Ishikawa (cell line): ENCODE results near the gene NDUFA11.

Source experiments
- CEBPB ChIP-seq: IDR thresholded peaks from 2 replicates; pipeline ENCODE4 v1.6.1; 2012
- CREB1 ChIP-seq: IDR thresholded peaks from 2 replicates; pipeline ENCODE4 v1.6.1; 2012; ENCODE audit warnings: low read depth
- EGR1 ChIP-seq: IDR thresholded peaks from 2 replicates; pipeline ENCODE4 v1.6.1; 2012
- EP300 ChIP-seq: IDR thresholded peaks from 2 replicates; pipeline ENCODE4 v1.6.1; 2012; ENCODE audit warnings: borderline replicate concordance
- FOXM1 ChIP-seq: IDR thresholded peaks from 2 replicates; pipeline ENCODE4 v1.6.1; 2012; ENCODE audit warnings: low read depth, borderline replicate concordance
- MAX ChIP-seq: IDR thresholded peaks from 2 replicates; pipeline ENCODE4 v1.6.1; 2012
- NFIC ChIP-seq: IDR thresholded peaks from 2 replicates; pipeline ENCODE4 v1.6.1; 2012
- RAD21 ChIP-seq: IDR thresholded peaks from 2 replicates; pipeline ENCODE4 v1.6.1; 2012; ENCODE audit warnings: low read depth
- REST ChIP-seq: IDR thresholded peaks from 2 replicates; pipeline ENCODE4 v1.6.1; 2012; ENCODE audit warnings: low read depth, mild to moderate bottlenecking
- TAF1 ChIP-seq: IDR thresholded peaks from 2 replicates; pipeline ENCODE4 v1.6.1; 2012; ENCODE audit warnings: low read depth, mild to moderate bottlenecking
- TCF12 ChIP-seq: IDR thresholded peaks from 2 replicates; pipeline ENCODE4 v1.6.1; 2012; ENCODE audit warnings: low read depth
- TEAD4 ChIP-seq: IDR thresholded peaks from 2 replicates; pipeline ENCODE4 v1.6.1; 2012
- USF1 ChIP-seq: IDR thresholded peaks from 2 replicates; pipeline ENCODE4 v1.6.1; 2012
- YY1 ChIP-seq: IDR thresholded peaks from 2 replicates; pipeline ENCODE4 v1.6.1; 2012; ENCODE audit warnings: low read depth
- ZBTB7A ChIP-seq: IDR thresholded peaks from 2 replicates; pipeline ENCODE4 v1.6.1; 2012; ENCODE audit warnings: low read depth

Gene NDUFA11

GRCh38 chr19:5936292-5936592, 32.7 kb upstream of the NDUFA11 start:
- TF ChIP-seq EGR1: no peak
- TF ChIP-seq REST: no peak

- TF ChIP-seq USF1 (no peak), TAF1 (no peak), REST (no peak), TCF12 (no peak), FOXM1 (no peak), EP300 (no peak), CEBPB (no peak), EGR1 (no peak), ZBTB7A (no peak), TEAD4 (no peak), RAD21 (no peak), MAX (no peak), CREB1 (no peak), YY1 (no peak), NFIC (no peak)
Measured at GRCh38 chr19:5935473-5936291, 32.1 kb upstream of the NDUFA11 start.

GRCh38 chr19:5934774-5935472, 31.3 kb upstream of the NDUFA11 start:
- TF ChIP-seq MAX (no peak), REST (no peak), EP300 (no peak), TCF12 (no peak), CEBPB (no peak), EGR1 (no peak), CREB1 (no peak), YY1 (no peak), RAD21 (no peak)

GRCh38 chr19:5934069-5934401, 30.4 kb upstream of the NDUFA11 start:
- TF ChIP-seq TAF1: no peak
- no peak for TF ChIP-seq RAD21
- TF ChIP-seq YY1: no peak
- TF ChIP-seq NFIC: no peak
- TF ChIP-seq EP300: no peak
- TF ChIP-seq MAX: no peak
- TF ChIP-seq EGR1: no peak
- TF ChIP-seq TCF12: no peak
- TF ChIP-seq REST: no peak
- TF ChIP-seq CREB1: no peak
- TF ChIP-seq CEBPB: no peak
- no peak for TF ChIP-seq FOXM1
- TF ChIP-seq ZBTB7A: no peak
- no peak for TF ChIP-seq USF1
- no peak for TF ChIP-seq TEAD4
